ENCODE data around the gene CLCN1. TPM values are rescaled to one million over a fixed set of nuclear protein-coding genes. Genes with fewer than 3 reads are reported as not detected.
A peak's percentile ranks its signal among the peaks of the same experiment; 100 is the strongest.

Gene CLCN1
- total RNA-seq, 3 donors from 2014 or later (not counting 1 experiment from before 2014, with no cell fraction given), result 0.16 to 0.19 TPM; not detected in 1

- H3K4me1 ChIP-seq (ENCODE audit: control insufficient read depth, insufficient read depth, low read length), result peaks cover 12% of the 10 kb centered on the region
- no peaks in the 10 kb centered on the region for H3K27me3 ChIP-seq (ENCODE audit: control insufficient read depth, insufficient read depth, low read length)
- H3K4me3 Mint-ChIP-seq, result no peak overlapping the region
- no peak overlapping the region for H3K27ac Mint-ChIP-seq
- TF ChIP-seq, protein P1, sequence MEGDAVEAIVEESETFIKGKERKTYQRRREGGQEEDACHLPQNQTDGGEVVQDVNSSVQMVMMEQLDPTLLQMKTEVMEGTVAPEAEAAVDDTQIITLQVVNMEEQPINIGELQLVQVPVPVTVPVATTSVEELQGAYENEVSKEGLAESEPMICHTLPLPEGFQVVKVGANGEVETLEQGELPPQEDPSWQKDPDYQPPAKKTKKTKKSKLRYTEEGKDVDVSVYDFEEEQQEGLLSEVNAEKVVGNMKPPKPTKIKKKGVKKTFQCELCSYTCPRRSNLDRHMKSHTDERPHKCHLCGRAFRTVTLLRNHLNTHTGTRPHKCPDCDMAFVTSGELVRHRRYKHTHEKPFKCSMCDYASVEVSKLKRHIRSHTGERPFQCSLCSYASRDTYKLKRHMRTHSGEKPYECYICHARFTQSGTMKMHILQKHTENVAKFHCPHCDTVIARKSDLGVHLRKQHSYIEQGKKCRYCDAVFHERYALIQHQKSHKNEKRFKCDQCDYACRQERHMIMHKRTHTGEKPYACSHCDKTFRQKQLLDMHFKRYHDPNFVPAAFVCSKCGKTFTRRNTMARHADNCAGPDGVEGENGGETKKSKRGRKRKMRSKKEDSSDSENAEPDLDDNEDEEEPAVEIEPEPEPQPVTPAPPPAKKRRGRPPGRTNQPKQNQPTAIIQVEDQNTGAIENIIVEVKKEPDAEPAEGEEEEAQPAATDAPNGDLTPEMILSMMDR (IDR thresholded peaks at IDR 0.05), result no peak
- intact Hi-C loops (cut with micrococcal nuclease), result no loop called here
- no peaks in the 10 kb centered on the region for H3K36me3 ChIP-seq (ENCODE audit: control insufficient read depth, insufficient read depth, low read length)
- no peaks in the 10 kb centered on the region for H3K9me3 ChIP-seq (ENCODE audit: control insufficient read depth, insufficient read depth, low read length)
- ATAC-seq (no peak), DNase-seq (no peak)
- H3K4me1 Mint-ChIP-seq, result peaks cover under 1 to 6% of the 10 kb centered on the region in 2 donors
- no peaks in the 10 kb centered on the region for H3K27me3 Mint-ChIP-seq (ENCODE audit: low read depth in 2 of 2)
- H3K27ac ChIP-seq (ENCODE audit: low read length), result no peak overlapping the region
- H3K9me3 Mint-ChIP-seq, result no peaks in the 10 kb centered on the region
- WGBS (ENCODE audit: insufficient coverage), result 91% methylated on average over 4 of the region's 4 CpGs
- H3K4me3 ChIP-seq (ENCODE audit: low read length), result no peak overlapping the region
- H3K36me3 Mint-ChIP-seq, result no peaks in the 10 kb centered on the region
Observed at GRCh38 chr7:143316492-143316891, 581 bp downstream of the CLCN1 start.

DNA sequence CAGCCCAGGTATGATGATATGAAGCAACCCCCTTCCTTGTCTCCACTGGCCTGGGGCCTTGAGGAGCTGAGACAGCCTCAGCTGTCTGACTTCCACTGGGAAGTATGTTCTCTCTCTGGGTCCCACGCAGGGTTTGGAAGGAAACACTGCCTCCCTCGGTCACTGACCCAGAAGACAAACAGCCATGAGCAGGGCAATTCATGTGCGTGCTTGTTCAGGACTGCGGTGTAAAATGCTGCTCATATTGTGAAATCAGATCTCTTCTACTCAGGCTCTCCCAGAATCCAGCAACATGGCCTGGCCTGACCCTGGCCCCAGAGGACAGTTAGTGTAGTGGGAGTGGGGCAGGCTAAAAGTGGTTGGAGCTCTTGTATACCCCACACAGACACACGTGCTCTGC lies 2.8 kb downstream of the CLCN1 start:
- H3K27me3 Mint-ChIP-seq (ENCODE audit: low read depth in 2 of 2), result no peaks in the 10 kb centered on the region
- H3K27ac Mint-ChIP-seq, result peak overlapping the region in 1 of 2 donors; percentile 33
- DNase-seq, result no peak
- no peaks in the 10 kb centered on the region for H3K36me3 ChIP-seq (ENCODE audit: control insufficient read depth, insufficient read depth, low read length)
- 99% methylated on average over 5 of the region's 5 CpGs for WGBS (ENCODE audit: insufficient coverage)
- ATAC-seq, result no peak
- H3K27me3 ChIP-seq (ENCODE audit: control insufficient read depth, insufficient read depth, low read length), result no peaks in the 10 kb centered on the region
- no peak overlapping the region for H3K4me3 Mint-ChIP-seq
- H3K4me1 ChIP-seq (ENCODE audit: control insufficient read depth, insufficient read depth, low read length), result peaks cover 5% of the 10 kb centered on the region
- H3K4me1 Mint-ChIP-seq, result no peaks in the 10 kb centered on the region
- H3K9me3 ChIP-seq (ENCODE audit: control insufficient read depth, insufficient read depth, low read length), result no peaks in the 10 kb centered on the region
- no peak overlapping the region for H3K4me3 ChIP-seq (ENCODE audit: low read length)
- intact Hi-C loops (cut with micrococcal nuclease), result no loop called here
- TF ChIP-seq, protein P1 (IDR thresholded peaks at IDR 0.05), result no peak
- no peak overlapping the region for H3K27ac ChIP-seq (ENCODE audit: low read length)
- H3K9me3 Mint-ChIP-seq, result no peaks in the 10 kb centered on the region
- H3K36me3 Mint-ChIP-seq, result no peaks in the 10 kb centered on the region

DNA sequence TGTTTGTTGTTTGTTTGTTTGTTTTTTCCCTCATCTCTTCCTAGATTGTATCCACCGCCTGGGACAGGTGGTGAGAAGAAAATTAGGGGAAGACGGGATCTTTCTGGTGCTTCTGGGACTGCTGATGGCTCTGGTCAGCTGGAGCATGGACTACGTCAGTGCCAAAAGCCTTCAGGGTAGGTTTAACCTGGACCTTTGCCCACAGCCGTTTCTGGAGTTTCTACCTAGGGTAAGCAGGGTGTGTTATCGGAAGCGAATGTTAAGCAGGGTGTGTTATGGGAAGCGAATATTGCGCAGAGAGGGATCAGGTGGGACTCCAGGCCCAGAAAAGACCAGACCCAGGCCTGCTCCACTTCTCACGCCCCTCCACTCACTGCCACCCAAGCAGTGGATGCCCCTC lies 4.7 kb downstream of the CLCN1 start:
- TF ChIP-seq, protein P1 (IDR thresholded peaks at IDR 0.05), result no peak
- H3K27ac ChIP-seq (ENCODE audit: low read length), result no peak overlapping the region
- no peaks in the 10 kb centered on the region for H3K4me1 ChIP-seq (ENCODE audit: control insufficient read depth, insufficient read depth, low read length)
- DNase-seq (no peak), ATAC-seq (no peak)
- no peak overlapping the region for H3K4me3 ChIP-seq (ENCODE audit: low read length)
- H3K4me3 Mint-ChIP-seq, result no peak overlapping the region
- no peaks in the 10 kb centered on the region for H3K27me3 ChIP-seq (ENCODE audit: control insufficient read depth, insufficient read depth, low read length)
- H3K36me3 ChIP-seq (ENCODE audit: control insufficient read depth, insufficient read depth, low read length), result no peaks in the 10 kb centered on the region
- no peaks in the 10 kb centered on the region for H3K9me3 ChIP-seq (ENCODE audit: control insufficient read depth, insufficient read depth, low read length)
- peaks cover 15 to 17% of the 10 kb centered on the region in 2 donors for H3K4me1 Mint-ChIP-seq
- intact Hi-C loops (cut with micrococcal nuclease), result no loop called here
- no peaks in the 10 kb centered on the region for H3K36me3 Mint-ChIP-seq
- WGBS (ENCODE audit: insufficient coverage), result 87% methylated on average over 9 of the region's 9 CpGs
- H3K9me3 Mint-ChIP-seq, result no peaks in the 10 kb centered on the region
- no peaks in the 10 kb centered on the region for H3K27me3 Mint-ChIP-seq (ENCODE audit: low read depth in 2 of 2)
- H3K27ac Mint-ChIP-seq, result no peak overlapping the region

GRCh38 chr7:143321242-143321641 lies 5.3 kb downstream of the CLCN1 start:
- H3K27me3 ChIP-seq (ENCODE audit: control insufficient read depth, insufficient read depth, low read length), result no peaks in the 10 kb centered on the region
- no peaks in the 10 kb centered on the region for H3K9me3 Mint-ChIP-seq
- H3K9me3 ChIP-seq (ENCODE audit: control insufficient read depth, insufficient read depth, low read length), result no peaks in the 10 kb centered on the region
- H3K27me3 Mint-ChIP-seq (ENCODE audit: low read depth in 2 of 2), result no peaks in the 10 kb centered on the region
- peaks cover 17 to 20% of the 10 kb centered on the region in 2 donors for H3K4me1 Mint-ChIP-seq
- H3K4me1 ChIP-seq (ENCODE audit: control insufficient read depth, insufficient read depth, low read length), result no peaks in the 10 kb centered on the region
- DNase-seq (no peak), ATAC-seq (no peak)
- H3K4me3 ChIP-seq (ENCODE audit: low read length), result no peak overlapping the region
- no peak overlapping the region for H3K27ac ChIP-seq (ENCODE audit: low read length)
- intact Hi-C loops (cut with micrococcal nuclease), result no loop called here
- H3K36me3 Mint-ChIP-seq, result no peaks in the 10 kb centered on the region
- WGBS (ENCODE audit: insufficient coverage), result 96% methylated on average over 10 of the region's 10 CpGs
- TF ChIP-seq, protein P1 (IDR thresholded peaks at IDR 0.05), result no peak
- H3K4me3 Mint-ChIP-seq, result no peak overlapping the region
- H3K27ac Mint-ChIP-seq, result no peak overlapping the region
- no peaks in the 10 kb centered on the region for H3K36me3 ChIP-seq (ENCODE audit: control insufficient read depth, insufficient read depth, low read length)
